ENCODE results near the gene EFNA2. TPM values are rescaled to one million over a fixed set of nuclear protein-coding genes. Genes with fewer than 3 reads are reported as not detected.

The EFNA2 gene
- total and polyA plus RNA-seq, 9 donors, result 0.11 TPM; not detected in 8

DNA sequence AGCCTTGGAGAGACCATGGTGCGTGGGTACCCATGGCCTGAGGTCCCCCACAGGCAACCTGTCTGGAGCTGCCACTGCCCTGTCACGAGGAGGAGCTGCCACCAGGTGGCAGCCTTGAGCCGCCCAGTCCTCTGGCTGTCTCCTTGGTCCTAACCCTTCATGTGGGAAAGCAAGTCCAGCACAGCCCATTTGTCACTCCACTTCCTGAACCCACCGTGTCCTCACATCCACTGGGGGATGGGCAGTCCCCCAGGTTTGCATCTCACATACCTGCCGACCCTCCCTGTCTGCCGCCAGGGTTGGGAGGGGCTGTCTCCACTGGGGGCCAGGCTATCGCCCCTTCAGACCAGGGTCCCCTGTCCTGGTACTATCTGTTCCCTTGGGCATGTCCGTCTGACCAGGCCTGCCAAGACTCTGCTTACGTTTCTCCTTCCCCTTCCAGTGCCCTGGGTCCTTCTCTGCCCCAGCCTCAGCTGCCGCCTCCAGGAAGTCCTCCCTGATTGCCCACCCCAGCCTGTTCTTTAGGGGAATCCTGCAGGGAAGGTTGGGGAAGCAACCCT is 5.8 kb upstream of the EFNA2 start:
- TF ChIP-seq POLR2A (IDR thresholded peaks at IDR 0.05) (no peak), EP300 (IDR thresholded peaks at IDR 0.05) (no peak)
- TF ChIP-seq, protein P1, sequence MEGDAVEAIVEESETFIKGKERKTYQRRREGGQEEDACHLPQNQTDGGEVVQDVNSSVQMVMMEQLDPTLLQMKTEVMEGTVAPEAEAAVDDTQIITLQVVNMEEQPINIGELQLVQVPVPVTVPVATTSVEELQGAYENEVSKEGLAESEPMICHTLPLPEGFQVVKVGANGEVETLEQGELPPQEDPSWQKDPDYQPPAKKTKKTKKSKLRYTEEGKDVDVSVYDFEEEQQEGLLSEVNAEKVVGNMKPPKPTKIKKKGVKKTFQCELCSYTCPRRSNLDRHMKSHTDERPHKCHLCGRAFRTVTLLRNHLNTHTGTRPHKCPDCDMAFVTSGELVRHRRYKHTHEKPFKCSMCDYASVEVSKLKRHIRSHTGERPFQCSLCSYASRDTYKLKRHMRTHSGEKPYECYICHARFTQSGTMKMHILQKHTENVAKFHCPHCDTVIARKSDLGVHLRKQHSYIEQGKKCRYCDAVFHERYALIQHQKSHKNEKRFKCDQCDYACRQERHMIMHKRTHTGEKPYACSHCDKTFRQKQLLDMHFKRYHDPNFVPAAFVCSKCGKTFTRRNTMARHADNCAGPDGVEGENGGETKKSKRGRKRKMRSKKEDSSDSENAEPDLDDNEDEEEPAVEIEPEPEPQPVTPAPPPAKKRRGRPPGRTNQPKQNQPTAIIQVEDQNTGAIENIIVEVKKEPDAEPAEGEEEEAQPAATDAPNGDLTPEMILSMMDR (IDR thresholded peaks at IDR 0.05), result peak; percentile 85 to 95 (median 90)
- no peaks in the 10 kb centered on the region for H3K9me3 ChIP-seq

DNA sequence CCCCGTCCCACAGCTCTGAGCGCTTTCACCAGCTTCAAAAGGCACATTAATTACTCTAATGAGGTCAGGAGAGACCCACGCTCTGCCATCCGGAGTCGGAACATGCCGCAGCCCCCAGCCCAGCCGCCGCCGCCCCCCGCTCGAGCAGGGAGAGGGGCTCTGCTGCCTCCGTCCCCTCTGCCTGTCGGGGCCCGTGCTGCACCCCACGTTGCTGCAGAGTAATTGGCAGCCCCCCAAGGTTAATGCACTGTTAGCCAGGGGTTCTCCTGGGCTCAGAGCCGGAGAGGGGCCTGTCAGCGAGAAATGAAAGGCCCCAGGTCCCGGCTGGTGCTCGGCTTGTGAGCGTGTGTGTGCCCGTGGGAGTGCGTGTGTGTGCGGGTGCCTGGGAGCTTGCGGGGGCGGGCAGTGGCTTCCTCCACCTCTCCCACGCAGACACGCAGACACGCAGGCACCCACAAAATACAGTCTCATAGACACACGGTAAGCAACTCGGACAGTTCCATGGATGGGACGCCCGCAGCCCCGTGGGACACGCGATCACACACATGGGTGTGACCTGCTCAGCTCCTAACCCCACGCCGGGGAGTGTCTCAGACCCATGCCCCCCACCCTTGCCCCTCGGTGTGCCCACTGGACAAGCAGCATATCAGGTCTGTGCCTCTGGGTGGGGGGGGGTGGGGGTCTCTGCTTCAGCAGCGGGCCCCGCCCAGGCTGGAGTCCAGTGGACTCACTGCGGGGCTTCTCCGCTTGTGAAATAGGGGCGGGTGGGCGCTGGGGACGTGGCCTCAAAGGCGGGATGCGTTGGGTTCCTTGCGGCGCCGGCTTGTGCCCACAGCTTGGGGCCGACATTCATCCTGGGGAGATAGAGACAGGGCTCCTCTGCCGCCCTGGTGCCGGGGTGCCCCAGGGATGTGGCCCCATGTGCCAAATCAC is 4.8 kb upstream of the EFNA2 start:
- DNase-seq, result peak in 1 of 5 donors; percentile 22
- Histone ChIP-seq H3K4me1 (ENCODE audit: insufficient read depth) (peaks cover 5% of the 10 kb centered on the region), H3K9me3 (no peaks in the 10 kb centered on the region), H3K36me3 (no peaks in the 10 kb centered on the region), H3K27ac (no peak overlapping the region), H3K27me3 (no peaks in the 10 kb centered on the region), H3K4me3 (no peak overlapping the region)
- intact Hi-C loops (cut with DNase I), result loop anchor here in 3 of 4 donors (10.0 kb wide), 2 partner anchors 54 to 164 kb away; no protein-coding TSS in a partner anchor
- 41 to 48% (median 42%) methylated on average over 51 to 53 of the region's 53 CpGs for WGBS, 3 donors
- TF ChIP-seq POLR2A (IDR thresholded peaks at IDR 0.05) (no peak), EP300 (IDR thresholded peaks at IDR 0.05) (no peak)
- TF ChIP-seq, protein P1 (IDR thresholded peaks at IDR 0.05), result no peak

More for the DNA sequence above, 5.8 kb upstream of the EFNA2 start:
- Histone ChIP-seq H3K4me3 (no peak overlapping the region), H3K27ac (no peak overlapping the region), H3K36me3 (no peaks in the 10 kb centered on the region), H3K27me3 (no peaks in the 10 kb centered on the region), H3K4me1 (ENCODE audit: insufficient read depth) (peaks cover 5% of the 10 kb centered on the region)
- intact Hi-C loops (cut with DNase I), result loop anchor here in 3 of 4 donors (10.0 kb wide), 3 partner anchors 55 to 165 kb away; partner anchors contain the start of gene NDUFS7 (in 1 of the 3)
- WGBS, 3 donors, result 27 to 30% (median 27%) methylated on average over 10 of the region's 10 CpGs
- DNase-seq, result peak; percentile 74 to 90 (median 85)

DNA sequence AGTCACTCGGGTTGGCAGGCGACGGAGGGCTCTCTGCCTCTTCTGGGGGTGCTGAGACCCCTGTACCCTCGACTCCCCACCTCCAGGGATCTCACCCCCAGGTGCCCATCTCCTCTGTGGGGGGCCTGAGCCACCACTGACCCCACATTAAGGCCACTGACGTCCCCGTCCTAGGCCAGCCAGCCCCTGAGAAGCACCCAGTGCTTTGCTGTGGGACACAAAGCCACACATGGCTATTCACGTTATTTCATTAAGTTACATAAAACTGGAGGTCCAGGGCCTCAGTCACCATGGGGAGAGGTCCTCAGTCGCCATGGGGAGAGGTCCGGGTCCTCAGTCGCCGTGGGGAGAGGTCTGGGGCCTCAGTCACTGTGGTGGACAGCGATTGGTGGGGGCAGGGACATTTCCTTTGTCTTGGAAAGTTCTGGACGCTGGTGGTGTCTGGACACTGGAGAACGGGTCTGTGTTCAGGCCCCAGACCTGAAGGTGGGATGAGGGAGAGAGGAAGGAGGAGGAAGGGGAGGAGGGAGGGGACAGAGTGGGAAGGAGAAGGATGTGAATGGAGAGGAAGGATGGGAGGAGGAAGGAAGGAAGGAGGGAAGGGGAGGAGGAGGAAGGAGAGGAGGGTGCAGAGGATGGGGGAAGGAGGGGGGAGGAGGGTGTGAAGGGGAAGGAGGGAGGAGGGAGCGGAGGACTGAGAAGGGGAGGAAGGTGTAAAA is 3.9 kb upstream of the EFNA2 start:
- H3K36me3 ChIP-seq, result no peaks in the 10 kb centered on the region
- peaks cover under 1% of the 10 kb centered on the region for H3K4me1 ChIP-seq (ENCODE audit: insufficient read depth)
- no peaks in the 10 kb centered on the region for H3K9me3 ChIP-seq
- TF ChIP-seq, protein P1 (IDR thresholded peaks at IDR 0.05), result no peak
- TF ChIP-seq EP300 (IDR thresholded peaks at IDR 0.05), result no peak
- no peak for TF ChIP-seq POLR2A (IDR thresholded peaks at IDR 0.05)
- DNase-seq, result no peak
- no peak overlapping the region for H3K4me3 ChIP-seq
- H3K27ac ChIP-seq, result no peak overlapping the region
- intact Hi-C loops (cut with DNase I), result loop anchor here in 3 of 4 donors (10.0 kb wide), 2 partner anchors 53 to 163 kb away; no protein-coding TSS in a partner anchor
- H3K27me3 ChIP-seq, result peaks cover 4% of the 10 kb centered on the region
- WGBS, 3 donors, result 61 to 66% (median 63%) methylated on average over 14 to 15 of the region's 15 CpGs

DNA sequence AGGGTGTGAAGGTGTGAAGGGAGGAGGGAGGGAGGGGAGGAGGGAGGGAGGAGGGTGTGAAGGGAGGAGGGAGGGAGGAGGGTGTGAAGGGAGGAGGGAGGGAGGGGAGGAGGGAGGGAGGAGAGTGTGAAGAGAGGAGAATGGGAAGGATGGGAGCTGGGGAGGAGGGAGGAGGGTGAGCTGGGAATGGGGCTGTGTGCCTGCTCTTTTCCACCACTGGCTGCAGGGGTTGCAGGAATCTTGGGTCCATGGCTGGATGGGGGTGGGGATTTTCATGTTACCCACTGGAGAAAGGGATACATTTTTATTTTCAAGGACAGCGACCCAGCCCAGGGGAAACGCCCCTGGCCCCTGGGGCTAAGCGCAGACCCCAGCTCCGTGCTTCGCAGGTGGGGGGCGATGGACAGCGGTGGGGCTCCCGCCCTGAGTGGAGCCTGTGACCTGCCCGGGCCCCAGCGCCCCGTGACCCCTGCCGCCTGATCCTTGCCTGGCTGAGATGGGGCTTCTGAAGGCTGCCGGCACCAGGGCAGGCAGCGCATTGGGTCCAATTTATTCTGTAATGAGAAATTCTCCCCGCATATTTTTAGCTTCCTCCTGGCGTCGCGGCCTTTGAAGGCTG is 3.0 kb upstream of the EFNA2 start:
- intact Hi-C loops (cut with DNase I), result loop anchor here in 3 of 4 donors (10.0 kb wide), 2 partner anchors 52 to 162 kb away; no protein-coding TSS in a partner anchor
- WGBS, 3 donors, result 49 to 60% (median 52%) methylated on average over 17 to 18 of the region's 18 CpGs
- Histone ChIP-seq H3K27me3 (peaks cover 4% of the 10 kb centered on the region), H3K4me1 (ENCODE audit: insufficient read depth) (no peaks in the 10 kb centered on the region), H3K36me3 (no peaks in the 10 kb centered on the region), H3K4me3 (no peak overlapping the region), H3K27ac (no peak overlapping the region), H3K9me3 (no peaks in the 10 kb centered on the region)
- DNase-seq, result no peak
- no peak for TF ChIP-seq POLR2A (IDR thresholded peaks at IDR 0.05)
- TF ChIP-seq EP300 (IDR thresholded peaks at IDR 0.05), result no peak
- TF ChIP-seq, protein P1 (IDR thresholded peaks at IDR 0.05), result no peak
